ENCODE data around the gene STX3. TPM values are rescaled to one million over a fixed set of nuclear protein-coding genes. Genes with fewer than 3 reads are reported as not detected.

STX3 gene
- total and polyA plus RNA-seq, 2 experiments from 2014 or later, result 19.0 to 65.5 TPM

DNA sequence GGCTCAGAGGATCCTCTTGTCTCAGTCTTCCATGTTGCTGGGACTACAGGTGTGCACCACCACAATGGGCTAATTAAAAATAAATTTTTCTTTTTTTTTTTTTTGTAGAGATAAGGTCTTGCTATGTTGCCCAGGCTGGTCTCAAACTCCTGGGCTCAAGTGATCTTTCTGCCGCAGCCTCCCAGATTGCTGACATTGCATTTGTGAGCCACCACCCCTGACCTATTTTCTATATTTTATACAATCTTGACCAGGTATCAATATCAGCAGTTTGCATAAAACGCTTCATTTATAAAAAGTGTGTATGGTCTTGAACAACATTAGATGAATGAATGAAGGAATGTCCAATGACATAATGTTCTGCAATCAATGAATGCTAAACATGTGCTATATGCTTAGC lies 9.1 kb upstream of the STX3 start:
- no peaks in the 10 kb centered on the region for H3K36me3 Mint-ChIP-seq (ENCODE audit: low read depth)
- H3K9me2 ChIP-seq (ENCODE audit: insufficient read depth), result no peaks in the 10 kb centered on the region

More for the DNA sequence above, 9.1 kb upstream of the STX3 start:
- Histone ChIP-seq H3K27ac (ENCODE audit: low read depth) (no peak overlapping the region), H3K79me2 (replicated peaks; ENCODE audit: insufficient read depth) (no peaks in the 10 kb centered on the region), H3K4me2 (no peak overlapping the region), H3K36me3 (ENCODE audit: insufficient read depth) (no peaks in the 10 kb centered on the region), H3F3A (replicated peaks; ENCODE audit: low read depth) (no peaks in the 10 kb centered on the region), H4K20me1 (replicated peaks; ENCODE audit: insufficient read depth) (no peaks in the 10 kb centered on the region), H3K4me3 (no peak overlapping the region), H2AFZ (no peak overlapping the region), H3K27me3 (ENCODE audit: insufficient read depth) (no peaks in the 10 kb centered on the region), H3K4me1 (ENCODE audit: insufficient read depth) (no peaks in the 10 kb centered on the region)
- no peak for ATAC-seq
- DNase-seq (ENCODE audit: low spot score), result no peak
- no peak overlapping the region for H3K27ac Mint-ChIP-seq
- H3K4me3 Mint-ChIP-seq, result no peak overlapping the region
- TF ChIP-seq EZH2phosphoT487 (IDR thresholded peaks at IDR 0.05; ENCODE audit: unreplicated experiment) (no peak), EZH2 (IDR thresholded peaks at IDR 0.05; ENCODE audit: low read depth, unreplicated experiment) (no peak), CREB1 (CRISPR knock-in tag; IDR thresholded peaks at IDR 0.05; ENCODE audit: low read depth) (no peak)
- TF ChIP-seq, protein P1, sequence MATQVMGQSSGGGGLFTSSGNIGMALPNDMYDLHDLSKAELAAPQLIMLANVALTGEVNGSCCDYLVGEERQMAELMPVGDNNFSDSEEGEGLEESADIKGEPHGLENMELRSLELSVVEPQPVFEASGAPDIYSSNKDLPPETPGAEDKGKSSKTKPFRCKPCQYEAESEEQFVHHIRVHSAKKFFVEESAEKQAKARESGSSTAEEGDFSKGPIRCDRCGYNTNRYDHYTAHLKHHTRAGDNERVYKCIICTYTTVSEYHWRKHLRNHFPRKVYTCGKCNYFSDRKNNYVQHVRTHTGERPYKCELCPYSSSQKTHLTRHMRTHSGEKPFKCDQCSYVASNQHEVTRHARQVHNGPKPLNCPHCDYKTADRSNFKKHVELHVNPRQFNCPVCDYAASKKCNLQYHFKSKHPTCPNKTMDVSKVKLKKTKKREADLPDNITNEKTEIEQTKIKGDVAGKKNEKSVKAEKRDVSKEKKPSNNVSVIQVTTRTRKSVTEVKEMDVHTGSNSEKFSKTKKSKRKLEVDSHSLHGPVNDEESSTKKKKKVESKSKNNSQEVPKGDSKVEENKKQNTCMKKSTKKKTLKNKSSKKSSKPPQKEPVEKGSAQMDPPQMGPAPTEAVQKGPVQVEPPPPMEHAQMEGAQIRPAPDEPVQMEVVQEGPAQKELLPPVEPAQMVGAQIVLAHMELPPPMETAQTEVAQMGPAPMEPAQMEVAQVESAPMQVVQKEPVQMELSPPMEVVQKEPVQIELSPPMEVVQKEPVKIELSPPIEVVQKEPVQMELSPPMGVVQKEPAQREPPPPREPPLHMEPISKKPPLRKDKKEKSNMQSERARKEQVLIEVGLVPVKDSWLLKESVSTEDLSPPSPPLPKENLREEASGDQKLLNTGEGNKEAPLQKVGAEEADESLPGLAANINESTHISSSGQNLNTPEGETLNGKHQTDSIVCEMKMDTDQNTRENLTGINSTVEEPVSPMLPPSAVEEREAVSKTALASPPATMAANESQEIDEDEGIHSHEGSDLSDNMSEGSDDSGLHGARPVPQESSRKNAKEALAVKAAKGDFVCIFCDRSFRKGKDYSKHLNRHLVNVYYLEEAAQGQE (IDR thresholded peaks at IDR 0.05; ENCODE audit: unreplicated experiment), result no peak
- TF ChIP-seq, protein P2, sequence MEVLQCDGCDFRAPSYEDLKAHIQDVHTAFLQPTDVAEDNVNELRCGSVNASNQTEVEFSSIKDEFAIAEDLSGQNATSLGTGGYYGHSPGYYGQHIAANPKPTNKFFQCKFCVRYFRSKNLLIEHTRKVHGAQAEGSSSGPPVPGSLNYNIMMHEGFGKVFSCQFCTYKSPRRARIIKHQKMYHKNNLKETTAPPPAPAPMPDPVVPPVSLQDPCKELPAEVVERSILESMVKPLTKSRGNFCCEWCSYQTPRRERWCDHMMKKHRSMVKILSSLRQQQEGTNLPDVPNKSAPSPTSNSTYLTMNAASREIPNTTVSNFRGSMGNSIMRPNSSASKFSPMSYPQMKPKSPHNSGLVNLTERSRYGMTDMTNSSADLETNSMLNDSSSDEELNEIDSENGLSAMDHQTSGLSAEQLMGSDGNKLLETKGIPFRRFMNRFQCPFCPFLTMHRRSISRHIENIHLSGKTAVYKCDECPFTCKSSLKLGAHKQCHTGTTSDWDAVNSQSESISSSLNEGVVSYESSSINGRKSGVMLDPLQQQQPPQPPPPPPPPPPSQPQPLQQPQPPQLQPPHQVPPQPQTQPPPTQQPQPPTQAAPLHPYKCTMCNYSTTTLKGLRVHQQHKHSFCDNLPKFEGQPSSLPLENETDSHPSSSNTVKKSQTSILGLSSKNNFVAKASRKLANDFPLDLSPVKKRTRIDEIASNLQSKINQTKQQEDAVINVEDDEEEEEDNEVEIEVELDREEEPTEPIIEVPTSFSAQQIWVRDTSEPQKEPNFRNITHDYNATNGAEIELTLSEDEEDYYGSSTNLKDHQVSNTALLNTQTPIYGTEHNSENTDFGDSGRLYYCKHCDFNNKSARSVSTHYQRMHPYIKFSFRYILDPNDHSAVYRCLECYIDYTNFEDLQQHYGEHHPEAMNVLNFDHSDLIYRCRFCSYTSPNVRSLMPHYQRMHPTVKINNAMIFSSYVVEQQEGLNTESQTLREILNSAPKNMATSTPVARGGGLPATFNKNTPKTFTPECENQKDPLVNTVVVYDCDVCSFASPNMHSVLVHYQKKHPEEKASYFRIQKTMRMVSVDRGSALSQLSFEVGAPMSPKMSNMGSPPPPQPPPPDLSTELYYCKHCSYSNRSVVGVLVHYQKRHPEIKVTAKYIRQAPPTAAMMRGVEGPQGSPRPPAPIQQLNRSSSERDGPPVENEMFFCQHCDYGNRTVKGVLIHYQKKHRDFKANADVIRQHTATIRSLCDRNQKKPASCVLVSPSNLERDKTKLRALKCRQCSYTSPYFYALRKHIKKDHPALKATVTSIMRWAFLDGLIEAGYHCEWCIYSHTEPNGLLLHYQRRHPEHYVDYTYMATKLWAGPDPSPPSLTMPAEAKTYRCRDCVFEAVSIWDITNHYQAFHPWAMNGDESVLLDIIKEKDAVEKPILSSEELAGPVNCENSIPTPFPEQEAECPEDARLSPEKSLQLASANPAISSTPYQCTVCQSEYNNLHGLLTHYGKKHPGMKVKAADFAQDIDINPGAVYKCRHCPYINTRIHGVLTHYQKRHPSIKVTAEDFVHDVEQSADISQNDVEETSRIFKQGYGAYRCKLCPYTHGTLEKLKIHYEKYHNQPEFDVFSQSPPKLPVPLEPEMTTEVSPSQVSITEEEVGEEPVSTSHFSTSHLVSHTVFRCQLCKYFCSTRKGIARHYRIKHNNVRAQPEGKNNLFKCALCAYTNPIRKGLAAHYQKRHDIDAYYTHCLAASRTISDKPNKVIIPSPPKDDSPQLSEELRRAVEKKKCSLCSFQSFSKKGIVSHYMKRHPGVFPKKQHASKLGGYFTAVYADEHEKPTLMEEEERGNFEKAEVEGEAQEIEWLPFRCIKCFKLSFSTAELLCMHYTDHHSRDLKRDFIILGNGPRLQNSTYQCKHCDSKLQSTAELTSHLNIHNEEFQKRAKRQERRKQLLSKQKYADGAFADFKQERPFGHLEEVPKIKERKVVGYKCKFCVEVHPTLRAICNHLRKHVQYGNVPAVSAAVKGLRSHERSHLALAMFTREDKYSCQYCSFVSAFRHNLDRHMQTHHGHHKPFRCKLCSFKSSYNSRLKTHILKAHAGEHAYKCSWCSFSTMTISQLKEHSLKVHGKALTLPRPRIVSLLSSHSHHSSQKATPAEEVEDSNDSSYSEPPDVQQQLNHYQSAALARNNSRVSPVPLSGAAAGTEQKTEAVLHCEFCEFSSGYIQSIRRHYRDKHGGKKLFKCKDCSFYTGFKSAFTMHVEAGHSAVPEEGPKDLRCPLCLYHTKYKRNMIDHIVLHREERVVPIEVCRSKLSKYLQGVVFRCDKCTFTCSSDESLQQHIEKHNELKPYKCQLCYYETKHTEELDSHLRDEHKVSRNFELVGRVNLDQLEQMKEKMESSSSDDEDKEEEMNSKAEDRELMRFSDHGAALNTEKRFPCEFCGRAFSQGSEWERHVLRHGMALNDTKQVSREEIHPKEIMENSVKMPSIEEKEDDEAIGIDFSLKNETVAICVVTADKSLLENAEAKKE (CRISPR knock-in tag; IDR thresholded peaks at IDR 0.05), result no peak
- no peaks in the 10 kb centered on the region for H3K27me3 Mint-ChIP-seq (ENCODE audit: insufficient read depth, low read depth, poor library complexity)
- no peaks in the 10 kb centered on the region; the same call in 2 of the 3 replicates for H3K9me3 Mint-ChIP-seq
- H3K4me1 Mint-ChIP-seq, result no peaks in the 10 kb centered on the region
